ENCODE measurements around the gene SPOP.
"Not testable (repeated sequence)": the region's sequence is repeated elsewhere in the genome, so short reads cannot be mapped to it uniquely, and the experiment has no call there.

The SPOP gene

GRCh38 chr17:49551221-49552069, 126.5 kb downstream of the SPOP start:
- H3K27ac ChIP-seq, result no peak overlapping the region
- TF ChIP-seq ZFX (IDR thresholded peaks at IDR 0.05) (no peak), CTCF (conservative IDR thresholded peaks at IDR 0.05) (no peak)

GRCh38 chr17:49550764-49551163, 127.1 kb downstream of the SPOP start:
- H3K27ac ChIP-seq, result not testable (repeated sequence)

- TF ChIP-seq ZFX (IDR thresholded peaks at IDR 0.05) (no peak), CTCF (conservative IDR thresholded peaks at IDR 0.05) (no peak)
- no peak overlapping the region for H3K27ac ChIP-seq
Observed at GRCh38 chr17:49549691-49550678, 127.9 kb downstream of the SPOP start.

GRCh38 chr17:49549311-49549605, 128.6 kb downstream of the SPOP start:
- no peak overlapping the region for H3K27ac ChIP-seq
- TF ChIP-seq ZFX (IDR thresholded peaks at IDR 0.05) (no peak), CTCF (conservative IDR thresholded peaks at IDR 0.05) (no peak)

All from C4-2B (cell line).